HG03469 (cell line): Measurements from ENCODE around the gene GSS.

Experiments used
- ATAC-seq: cut with Tn5 transposase; IDR thresholded peaks from one replicate; pipeline ENCODE4 v1.9.1; 2021; ENCODE audit warnings: mild to moderate bottlenecking, moderate library complexity, moderate number of reproducible peaks; ENCODE audit not compliant: unreplicated experiment

Gene GSS

GRCh38 chr20:34979366-34980153 is 24.0 kb upstream of the GSS start:
- ATAC-seq: no peak

- no peak for ATAC-seq
These were observed 22.6 kb upstream of the GSS start for GRCh38 chr20:34978092-34978744.

GRCh38 chr20:34977365-34978091 is 21.9 kb upstream of the GSS start:
- ATAC-seq: no peak

GRCh38 chr20:34976286-34976685 is 20.7 kb upstream of the GSS start:
- no peak for ATAC-seq

GRCh38 chr20:34974246-34974645 is 18.6 kb upstream of the GSS start:
- ATAC-seq: no peak

GRCh38 chr20:34971561-34972235 is 16.1 kb upstream of the GSS start:
- no peak for ATAC-seq

GRCh38 chr20:34970846-34971560 is 15.4 kb upstream of the GSS start:
- ATAC-seq: no peak

- ATAC-seq: no peak
These were observed 14.7 kb upstream of the GSS start for GRCh38 chr20:34970193-34970840.

GRCh38 chr20:34968042-34968775 is 12.6 kb upstream of the GSS start:
- no peak for ATAC-seq

- ATAC-seq: no peak
These were observed 11.8 kb upstream of the GSS start for GRCh38 chr20:34967421-34967820.

- ATAC-seq: no peak
These were observed 9.4 kb upstream of the GSS start for GRCh38 chr20:34965051-34965450.

GRCh38 chr20:34964486-34964885 is 8.9 kb upstream of the GSS start:
- ATAC-seq: no peak

- ATAC-seq: no peak
These were observed 1.3 kb upstream of the GSS start for GRCh38 chr20:34956751-34957472.

GRCh38 chr20:34956041-34956458 is 444 bp upstream of the GSS start:
- ATAC-seq: no peak

- ATAC-seq: no peak
These were observed 739 bp downstream of the GSS start for GRCh38 chr20:34954904-34955230.

- no peak for ATAC-seq
These were observed 1.6 kb downstream of the GSS start for GRCh38 chr20:34953960-34954359.

GRCh38 chr20:34952671-34953070 is 2.9 kb downstream of the GSS start:
- ATAC-seq: no peak

- ATAC-seq: no peak
These were observed 4.0 kb downstream of the GSS start for GRCh38 chr20:34951652-34952051.

- ATAC-seq: no peak
These were observed 4.4 kb downstream of the GSS start for GRCh38 chr20:34951252-34951651.
